HFF-Myc (cell line): Measurements from ENCODE around the gene PRKAR1B.

Experiments used
- DNase-seq: peaks from one replicate; pipeline ENCODE4 v3.0.0-alpha.2; 2011; ENCODE audit warnings: low read depth; ENCODE audit errors: extremely low read depth
- H3K4me3 ChIP-seq: replicated peaks from 2 replicates; pipeline ENCODE4 v1.5.1; 2011; ENCODE audit warnings: low read depth, mild to moderate bottlenecking, control low read depth, low read length
- TF ChIP-seq, protein P1 (sequence below): IDR thresholded peaks from 2 replicates; pipeline ENCODE4 v1.5.1; 2012; ENCODE audit warnings: mild to moderate bottlenecking, low read depth, low read length, control low read depth; ENCODE audit errors: missing control alignments

Gene PRKAR1B

DNA sequence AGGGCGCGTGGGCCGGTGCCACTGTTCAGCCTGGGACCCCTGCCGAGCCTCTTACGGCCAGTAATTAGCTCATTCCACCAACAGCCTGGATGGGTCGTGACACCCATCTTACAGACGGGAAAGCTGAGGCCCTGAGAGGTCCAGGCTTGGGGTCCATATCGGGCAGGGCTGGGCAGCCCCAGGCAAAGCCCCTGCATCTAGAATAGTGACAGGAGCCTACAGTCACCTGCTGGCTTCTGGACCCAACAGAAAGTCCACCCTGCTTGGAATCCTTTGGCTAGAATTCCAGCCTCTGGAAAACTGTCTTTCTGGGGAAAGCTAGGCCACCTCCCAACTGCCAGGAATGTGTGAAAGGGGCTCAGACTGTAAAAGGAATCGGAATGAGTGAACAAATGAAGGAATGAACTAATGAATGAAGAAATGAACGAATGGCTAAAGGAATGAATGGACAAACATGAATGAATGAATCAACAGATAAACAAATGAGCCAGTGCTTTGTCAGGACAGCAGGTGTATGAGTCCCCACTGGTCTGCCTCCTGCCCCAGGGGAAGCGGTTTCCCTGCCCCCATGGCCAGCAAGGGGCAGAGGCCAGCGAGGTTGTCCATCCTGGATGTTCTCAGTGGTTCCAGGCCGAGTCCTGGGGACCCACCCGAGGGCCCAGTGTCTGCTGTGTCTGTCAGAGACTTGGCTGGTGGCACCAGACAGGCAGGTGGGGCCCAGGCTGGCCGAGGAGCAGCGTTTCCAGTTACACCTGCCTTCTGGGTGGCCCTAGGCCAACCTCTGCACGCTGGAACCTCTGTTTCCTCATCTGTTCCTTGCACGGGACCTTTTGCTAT lies 183.4 kb downstream of the PRKAR1B start:
- DNase-seq, result no peak
- no peak overlapping the region for H3K4me3 ChIP-seq
- TF ChIP-seq, protein P1, sequence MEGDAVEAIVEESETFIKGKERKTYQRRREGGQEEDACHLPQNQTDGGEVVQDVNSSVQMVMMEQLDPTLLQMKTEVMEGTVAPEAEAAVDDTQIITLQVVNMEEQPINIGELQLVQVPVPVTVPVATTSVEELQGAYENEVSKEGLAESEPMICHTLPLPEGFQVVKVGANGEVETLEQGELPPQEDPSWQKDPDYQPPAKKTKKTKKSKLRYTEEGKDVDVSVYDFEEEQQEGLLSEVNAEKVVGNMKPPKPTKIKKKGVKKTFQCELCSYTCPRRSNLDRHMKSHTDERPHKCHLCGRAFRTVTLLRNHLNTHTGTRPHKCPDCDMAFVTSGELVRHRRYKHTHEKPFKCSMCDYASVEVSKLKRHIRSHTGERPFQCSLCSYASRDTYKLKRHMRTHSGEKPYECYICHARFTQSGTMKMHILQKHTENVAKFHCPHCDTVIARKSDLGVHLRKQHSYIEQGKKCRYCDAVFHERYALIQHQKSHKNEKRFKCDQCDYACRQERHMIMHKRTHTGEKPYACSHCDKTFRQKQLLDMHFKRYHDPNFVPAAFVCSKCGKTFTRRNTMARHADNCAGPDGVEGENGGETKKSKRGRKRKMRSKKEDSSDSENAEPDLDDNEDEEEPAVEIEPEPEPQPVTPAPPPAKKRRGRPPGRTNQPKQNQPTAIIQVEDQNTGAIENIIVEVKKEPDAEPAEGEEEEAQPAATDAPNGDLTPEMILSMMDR, result no peak

DNA sequence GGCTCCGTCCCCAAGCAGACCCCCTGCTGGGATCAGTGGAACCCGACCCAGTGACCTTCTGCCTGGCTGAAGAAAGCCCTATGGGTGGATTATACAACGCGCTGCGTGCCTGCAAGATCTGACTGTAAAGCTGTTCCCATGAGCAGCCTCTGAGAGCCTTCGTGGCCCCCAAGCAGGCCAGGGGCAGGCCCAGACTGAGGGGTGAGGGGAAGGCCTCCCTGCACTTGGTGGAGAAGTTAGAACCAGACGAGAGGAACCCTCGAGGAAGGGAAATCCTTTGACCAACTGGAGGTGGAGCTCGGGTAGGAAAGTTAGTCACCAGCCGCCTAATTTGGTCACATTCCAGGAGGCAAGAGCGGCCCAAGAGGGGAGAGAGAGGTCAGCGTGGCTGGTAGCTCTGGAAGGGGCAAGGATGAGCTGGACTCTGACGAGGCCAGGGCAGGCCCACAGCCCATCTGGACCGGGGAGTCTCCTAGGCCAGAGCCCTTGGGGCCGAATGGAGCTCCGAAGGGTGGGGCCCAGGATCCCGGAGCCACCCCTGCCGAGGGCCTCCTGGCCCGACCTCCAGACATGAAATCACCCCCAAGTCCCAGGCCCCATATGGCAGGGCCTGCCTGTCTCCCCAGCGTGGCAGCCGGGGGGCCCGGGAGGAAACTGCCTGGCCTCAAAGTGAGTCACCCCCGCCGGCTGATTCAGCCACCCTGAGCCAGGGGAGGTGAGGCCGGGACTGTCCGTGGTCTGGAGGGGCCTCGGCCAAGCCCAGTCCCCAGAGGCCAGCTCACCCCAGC lies 184.2 kb downstream of the PRKAR1B start:
- DNase-seq, result no peak
- TF ChIP-seq, protein P1, result no peak
- H3K4me3 ChIP-seq, result no peak overlapping the region

DNA sequence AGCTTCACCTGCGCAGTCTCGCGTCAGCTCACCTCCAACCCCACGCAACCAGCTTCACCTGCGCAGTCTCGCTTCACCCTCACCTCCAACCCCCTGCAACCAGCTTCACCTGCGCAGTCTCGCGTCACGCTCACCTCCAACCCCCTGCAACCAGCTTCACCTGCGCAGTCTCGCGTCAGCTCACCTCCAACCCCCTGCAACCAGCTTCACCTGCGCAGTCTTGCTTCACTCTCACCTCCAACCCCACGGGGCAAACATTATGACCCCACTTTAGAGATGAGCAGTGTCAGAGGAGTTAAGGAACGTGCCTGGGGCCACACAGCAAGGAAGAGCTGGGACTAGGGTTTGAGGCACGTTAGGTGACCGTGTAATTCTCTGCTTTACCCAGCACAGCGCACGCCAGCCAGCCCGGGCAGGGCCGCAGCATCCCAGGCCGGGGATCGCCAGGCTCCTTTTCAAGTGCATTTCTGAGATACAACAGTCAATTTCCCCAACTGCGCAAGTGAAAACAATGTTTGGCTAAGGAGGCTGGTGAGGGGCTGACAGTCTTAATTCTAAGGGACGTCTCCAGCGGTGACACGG lies 184.9 kb downstream of the PRKAR1B start:
- TF ChIP-seq, protein P1, result no peak
- no peak overlapping the region for H3K4me3 ChIP-seq
- no peak for DNase-seq

DNA sequence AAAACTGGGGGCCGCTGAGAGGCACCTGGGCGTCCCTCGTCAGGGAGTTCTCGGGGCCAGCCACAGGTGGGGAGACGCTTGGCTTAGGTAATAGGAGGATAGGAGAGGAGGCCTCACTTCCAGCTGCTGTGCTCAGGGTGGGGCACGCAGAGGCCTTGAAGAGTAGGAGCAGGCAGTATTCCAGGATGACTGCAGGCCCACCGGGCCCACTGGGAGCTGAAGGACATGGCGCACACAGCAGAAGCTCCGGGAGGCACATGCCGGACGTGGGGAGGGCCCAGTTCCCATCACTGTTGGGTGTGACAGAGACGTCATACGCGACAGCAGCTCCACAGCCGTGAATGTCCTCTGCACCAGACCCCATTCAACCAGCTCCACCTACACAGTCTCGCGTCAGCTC lies 185.4 kb downstream of the PRKAR1B start:
- TF ChIP-seq, protein P1, result no peak
- H3K4me3 ChIP-seq, result no peak overlapping the region
- DNase-seq, result no peak

DNA sequence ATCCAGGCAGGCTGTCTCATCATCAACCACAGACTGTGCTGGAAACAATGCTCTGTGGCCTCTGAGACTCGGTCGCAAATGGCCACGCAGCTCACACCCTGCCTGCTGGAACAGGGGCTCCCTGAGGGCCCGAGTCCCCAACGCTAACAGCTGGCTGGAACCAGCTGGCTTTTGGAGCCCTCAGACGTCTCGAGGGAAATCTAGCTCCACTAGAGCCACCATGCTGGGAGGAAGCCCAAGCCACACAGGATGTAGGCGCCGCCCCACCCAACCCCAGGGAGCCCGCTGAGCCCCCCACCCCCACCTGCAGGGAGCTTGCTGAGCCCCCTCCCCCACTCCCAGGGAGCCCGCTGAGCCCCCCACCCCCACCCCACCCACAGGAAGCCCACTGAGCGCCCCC lies 186.1 kb downstream of the PRKAR1B start:
- H3K4me3 ChIP-seq, result no peak overlapping the region
- TF ChIP-seq, protein P1, result no peak
- DNase-seq, result no peak

DNA sequence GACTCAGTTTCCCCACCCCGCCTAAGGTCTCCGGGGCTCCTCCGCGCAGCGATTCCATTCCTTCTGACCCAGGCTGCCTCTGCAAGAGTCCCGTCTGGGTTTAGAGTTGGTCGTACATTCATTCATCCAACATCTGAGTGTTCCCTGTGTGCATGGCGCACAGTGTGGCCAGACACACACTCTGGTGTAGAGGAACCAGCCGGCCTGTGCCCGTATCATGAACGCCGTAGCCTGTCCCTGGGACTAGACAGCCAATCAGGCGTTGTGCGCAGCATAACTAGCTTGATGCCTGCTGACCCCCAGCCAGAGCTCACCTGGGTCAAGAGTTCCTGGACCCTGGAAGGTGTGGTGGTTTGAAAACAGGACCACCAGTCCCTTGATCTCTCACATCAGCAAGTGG lies 186.5 kb downstream of the PRKAR1B start:
- DNase-seq, result no peak
- TF ChIP-seq, protein P1, result no peak
- H3K4me3 ChIP-seq, result no peak overlapping the region
